ENCODE results near the gene EDN1.
"Not testable (repeated sequence)": the region's sequence is repeated elsewhere in the genome, so short reads cannot be mapped to it uniquely, and the experiment has no call there.

The EDN1 gene

DNA sequence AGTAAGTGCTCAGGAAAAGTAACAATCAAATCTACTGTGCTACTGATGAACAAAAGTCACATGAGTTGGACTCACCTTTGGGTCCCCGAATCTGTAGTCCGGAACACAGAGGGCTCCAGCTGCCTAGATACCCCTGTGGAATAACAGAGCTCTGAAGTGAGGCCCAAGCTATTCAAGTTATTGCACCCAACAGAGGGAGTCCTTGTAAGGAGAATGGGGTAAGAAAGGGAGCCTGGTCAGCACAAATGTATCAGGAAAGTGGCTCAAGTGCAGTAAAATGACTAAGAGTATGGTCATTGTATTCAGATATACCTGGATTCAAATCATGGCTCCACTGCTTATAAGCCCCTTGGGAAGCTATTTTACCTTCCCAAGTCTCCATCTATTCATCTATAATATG, 20.9 kb downstream of the EDN1 start:
- DNase-seq (ENCODE audit: low read depth, low spot score): no peak
- H3K27ac ChIP-seq (ENCODE audit: low read length): no peak overlapping the region

DNA sequence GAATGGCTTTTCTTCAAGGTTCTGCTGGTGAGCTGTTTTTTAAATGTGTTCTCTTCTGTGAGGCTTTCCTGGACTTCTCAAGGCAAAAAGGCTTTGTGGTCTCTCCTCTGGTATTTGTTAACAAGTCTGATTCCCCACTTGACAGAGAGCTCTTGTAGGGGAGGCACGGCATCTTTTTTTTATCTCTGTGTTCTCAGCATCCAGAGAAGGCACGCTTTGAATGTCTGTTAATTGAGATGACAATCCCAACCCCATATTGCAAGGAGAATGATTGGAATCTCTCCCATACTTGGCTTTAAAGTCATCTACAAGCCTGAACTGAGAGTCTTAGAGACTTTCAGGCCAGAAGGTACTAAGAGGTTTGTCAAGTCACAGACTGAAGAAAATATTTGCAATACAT, 22.6 kb downstream of the EDN1 start:
- Histone ChIP-seq H3K4me3 (ENCODE audit: low read length) (no peak overlapping the region), H3K4me1 (ENCODE audit: control insufficient read depth, insufficient read depth, low read length) (no peaks in the 10 kb centered on the region), H3K27ac (ENCODE audit: low read length) (no peak overlapping the region), H3K9me3 (ENCODE audit: control insufficient read depth, insufficient read depth, low read length) (no peaks in the 10 kb centered on the region), H3K27me3 (ENCODE audit: control insufficient read depth, insufficient read depth, low read length) (no peaks in the 10 kb centered on the region), H3K36me3 (ENCODE audit: control insufficient read depth, insufficient read depth, low read length) (no peaks in the 10 kb centered on the region)
- no peak for DNase-seq (ENCODE audit: low read depth, low spot score)
- WGBS (ENCODE audit: insufficient coverage, insufficient read length): no CpG with 5 or more reads among the region's 2 CpGs

More for the DNA sequence above, 20.9 kb downstream of the EDN1 start:
- Histone ChIP-seq H3K4me3 (ENCODE audit: low read length) (no peak overlapping the region), H3K9me3 (ENCODE audit: control insufficient read depth, insufficient read depth, low read length) (no peaks in the 10 kb centered on the region), H3K27me3 (ENCODE audit: control insufficient read depth, insufficient read depth, low read length) (no peaks in the 10 kb centered on the region), H3K4me1 (ENCODE audit: control insufficient read depth, insufficient read depth, low read length) (no peaks in the 10 kb centered on the region), H3K36me3 (ENCODE audit: control insufficient read depth, insufficient read depth, low read length) (no peaks in the 10 kb centered on the region)
- WGBS (ENCODE audit: insufficient coverage, insufficient read length): no CpG with 5 or more reads among the region's 2 CpGs

DNA sequence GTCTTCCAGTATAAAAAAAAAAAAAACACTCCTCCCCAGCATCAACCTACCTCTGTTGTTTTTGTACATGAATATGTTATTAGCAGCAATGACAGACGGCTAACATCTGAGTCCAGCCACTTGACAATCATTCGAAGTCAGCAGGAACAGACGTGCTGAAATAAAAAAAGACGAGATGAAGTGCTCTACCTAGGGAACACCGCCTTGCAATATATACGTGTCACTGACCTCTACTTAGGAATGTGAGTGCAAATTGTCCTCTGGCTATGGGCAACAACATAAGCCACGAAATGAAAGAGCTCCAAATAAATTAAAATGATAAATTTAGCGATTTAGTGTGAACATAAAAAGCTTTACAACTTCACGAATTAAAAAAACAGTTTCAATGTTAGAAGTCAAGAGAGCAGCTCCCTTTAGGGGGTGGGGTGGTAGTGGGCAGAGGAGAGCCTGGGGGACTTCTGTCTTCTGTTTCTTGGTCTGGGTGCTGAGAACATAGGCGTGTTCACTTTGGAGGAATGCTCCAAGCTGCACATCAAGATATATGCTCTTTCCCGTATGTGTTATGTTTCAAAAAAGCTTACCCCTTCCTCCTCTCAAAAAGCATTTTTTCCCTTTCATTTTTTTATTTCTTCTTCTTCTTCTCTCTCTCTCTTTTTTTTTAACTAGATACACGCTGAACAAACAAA, 23.3 kb downstream of the EDN1 start:
- no peak for DNase-seq (ENCODE audit: low read depth, low spot score)
- Histone ChIP-seq H3K36me3 (ENCODE audit: control insufficient read depth, insufficient read depth, low read length) (no peaks in the 10 kb centered on the region), H3K27ac (ENCODE audit: low read length) (no peak overlapping the region), H3K9me3 (ENCODE audit: control insufficient read depth, insufficient read depth, low read length) (no peaks in the 10 kb centered on the region), H3K4me1 (ENCODE audit: control insufficient read depth, insufficient read depth, low read length) (no peaks in the 10 kb centered on the region), H3K4me3 (ENCODE audit: low read length) (no peak overlapping the region), H3K27me3 (ENCODE audit: control insufficient read depth, insufficient read depth, low read length) (no peaks in the 10 kb centered on the region)
- WGBS (ENCODE audit: insufficient coverage, insufficient read length): 100% methylated on average over 1 of the region's 12 CpGs

DNA sequence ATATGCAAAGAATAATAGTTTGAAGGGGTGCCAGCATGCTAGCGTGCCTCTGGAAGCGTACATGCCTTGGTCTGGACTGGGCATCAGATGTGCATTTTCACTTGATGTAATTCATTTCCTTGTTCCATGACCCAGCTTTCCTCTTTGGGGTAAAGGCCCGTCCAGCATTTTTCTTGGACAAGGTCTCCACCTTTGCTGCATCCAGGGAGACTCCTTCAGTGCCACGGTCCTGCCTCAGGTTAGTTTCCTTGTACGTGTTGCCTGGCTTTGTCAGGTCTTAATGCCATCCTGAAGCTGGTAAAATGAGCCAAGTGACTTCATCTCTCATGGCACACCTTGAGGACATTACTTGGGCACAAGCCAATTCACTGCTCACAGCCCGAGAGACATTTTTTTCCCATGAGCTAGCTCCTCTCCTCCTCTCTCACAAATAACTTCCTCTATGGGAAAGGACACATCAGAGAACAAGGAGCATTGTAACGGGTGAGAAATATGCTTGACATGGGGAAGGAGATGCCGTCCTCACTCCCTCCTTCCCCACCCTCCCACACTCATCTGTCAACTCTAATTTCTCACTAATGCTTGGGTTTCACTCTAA, 23.9 kb downstream of the EDN1 start:
- no peaks in the 10 kb centered on the region for H3K27me3 ChIP-seq (ENCODE audit: control insufficient read depth, insufficient read depth, low read length)
- no peak for DNase-seq (ENCODE audit: low read depth, low spot score)
- no CpG with 5 or more reads among the region's 8 CpGs for WGBS (ENCODE audit: insufficient coverage, insufficient read length)
- no peak overlapping the region for H3K4me3 ChIP-seq (ENCODE audit: low read length)
- H3K9me3 ChIP-seq (ENCODE audit: control insufficient read depth, insufficient read depth, low read length): no peaks in the 10 kb centered on the region
- no peaks in the 10 kb centered on the region for H3K4me1 ChIP-seq (ENCODE audit: control insufficient read depth, insufficient read depth, low read length)
- H3K27ac ChIP-seq (ENCODE audit: low read length): no peak overlapping the region
- H3K36me3 ChIP-seq (ENCODE audit: control insufficient read depth, insufficient read depth, low read length): no peaks in the 10 kb centered on the region

DNA sequence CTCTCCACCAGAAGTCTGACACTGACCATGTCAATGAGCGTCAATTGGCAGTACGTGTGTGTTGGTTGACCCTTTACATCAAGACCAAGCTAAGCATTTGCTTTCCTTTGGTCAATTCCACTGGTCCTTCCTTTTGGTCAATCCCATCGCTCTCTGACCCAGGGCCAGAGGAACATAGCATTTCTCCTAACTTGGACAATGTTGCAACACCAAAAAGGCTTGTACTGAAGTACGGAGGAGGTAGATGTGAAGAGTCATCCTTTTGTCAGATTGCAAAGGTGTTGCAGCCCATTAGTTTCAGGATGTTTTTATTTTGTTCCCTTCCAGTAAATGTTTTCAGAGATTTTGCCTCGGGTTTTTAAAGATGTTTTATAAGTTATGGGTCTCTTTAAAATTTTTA, 24.6 kb downstream of the EDN1 start:
- Histone ChIP-seq H3K9me3 (ENCODE audit: control insufficient read depth, insufficient read depth, low read length) (no peaks in the 10 kb centered on the region), H3K4me1 (ENCODE audit: control insufficient read depth, insufficient read depth, low read length) (no peaks in the 10 kb centered on the region), H3K4me3 (ENCODE audit: low read length) (no peak overlapping the region), H3K27me3 (ENCODE audit: control insufficient read depth, insufficient read depth, low read length) (no peaks in the 10 kb centered on the region), H3K36me3 (ENCODE audit: control insufficient read depth, insufficient read depth, low read length) (no peaks in the 10 kb centered on the region), H3K27ac (ENCODE audit: low read length) (no peak overlapping the region)
- WGBS (ENCODE audit: insufficient coverage, insufficient read length): no CpG with 5 or more reads among the region's 5 CpGs
- no peak for DNase-seq (ENCODE audit: low read depth, low spot score)

DNA sequence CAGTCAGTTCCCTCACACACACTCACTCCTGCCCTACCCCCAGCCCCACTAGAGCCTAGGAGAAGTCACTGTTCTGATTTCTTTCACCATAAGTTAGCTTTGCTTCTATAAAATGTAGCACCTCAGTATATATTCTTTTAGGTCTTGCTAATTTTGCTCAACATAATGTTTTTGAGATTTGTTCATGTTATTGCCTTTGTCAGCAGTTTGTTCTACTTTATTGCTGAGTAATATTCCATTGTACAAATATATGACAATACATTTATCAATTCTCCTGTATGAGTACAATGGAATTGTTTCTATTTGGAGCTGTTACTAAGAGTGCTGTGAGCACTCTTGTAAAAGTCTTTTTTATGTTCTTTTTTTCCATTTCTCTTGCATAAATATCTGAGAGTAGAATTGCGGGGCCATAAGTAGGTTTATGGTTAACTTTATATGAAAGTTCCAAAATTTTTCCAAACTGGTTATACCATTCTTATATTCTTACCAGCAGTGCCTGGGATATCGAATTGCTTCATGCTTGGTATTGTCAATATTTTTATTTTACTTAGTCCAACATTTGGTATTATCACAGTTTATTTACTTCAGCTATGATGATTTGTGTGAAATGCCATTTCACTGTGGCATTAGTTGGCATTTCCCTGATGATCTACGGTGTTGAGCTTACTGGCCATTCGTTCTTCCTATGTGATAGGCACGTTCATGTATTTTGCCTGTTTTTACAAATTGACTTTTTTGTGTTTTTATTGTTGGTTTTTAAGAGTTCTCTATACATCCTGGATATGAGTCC, 25.3 kb downstream of the EDN1 start:
- Histone ChIP-seq H3K4me3 (ENCODE audit: low read length) (no peak overlapping the region), H3K36me3 (ENCODE audit: control insufficient read depth, insufficient read depth, low read length) (no peaks in the 10 kb centered on the region), H3K27ac (ENCODE audit: low read length) (no peak overlapping the region), H3K27me3 (ENCODE audit: control insufficient read depth, insufficient read depth, low read length) (no peaks in the 10 kb centered on the region), H3K9me3 (ENCODE audit: control insufficient read depth, insufficient read depth, low read length) (no peaks in the 10 kb centered on the region), H3K4me1 (ENCODE audit: control insufficient read depth, insufficient read depth, low read length) (no peaks in the 10 kb centered on the region)
- DNase-seq (ENCODE audit: low read depth, low spot score): no peak
- WGBS (ENCODE audit: insufficient coverage, insufficient read length): no CpG with 5 or more reads among the region's 5 CpGs

DNA sequence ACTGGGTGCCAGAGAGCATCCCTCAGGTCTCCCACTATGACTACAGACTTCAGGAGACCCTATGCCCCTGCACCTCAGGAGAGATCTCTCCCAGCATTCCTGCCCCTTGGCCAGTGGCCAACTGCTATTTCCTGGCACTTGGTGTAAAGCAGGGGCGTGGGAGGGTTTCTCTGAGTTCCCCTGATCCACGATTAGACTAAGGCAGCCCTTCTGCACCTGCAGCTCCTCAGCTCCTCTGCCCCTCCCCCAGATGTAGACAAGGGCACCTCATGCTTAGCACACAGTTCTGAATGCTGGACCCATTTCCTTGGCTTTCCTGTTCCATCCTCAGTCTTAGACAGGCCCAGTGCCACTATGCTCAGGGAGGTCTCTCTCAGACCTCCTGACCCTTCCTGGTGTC, 28.6 kb downstream of the EDN1 start:
- H3K27ac ChIP-seq (ENCODE audit: low read length): no peak overlapping the region
- WGBS (ENCODE audit: insufficient coverage, insufficient read length): no CpG with 5 or more reads among the region's 2 CpGs
- no peaks in the 10 kb centered on the region for H3K9me3 ChIP-seq (ENCODE audit: control insufficient read depth, insufficient read depth, low read length)

DNA sequence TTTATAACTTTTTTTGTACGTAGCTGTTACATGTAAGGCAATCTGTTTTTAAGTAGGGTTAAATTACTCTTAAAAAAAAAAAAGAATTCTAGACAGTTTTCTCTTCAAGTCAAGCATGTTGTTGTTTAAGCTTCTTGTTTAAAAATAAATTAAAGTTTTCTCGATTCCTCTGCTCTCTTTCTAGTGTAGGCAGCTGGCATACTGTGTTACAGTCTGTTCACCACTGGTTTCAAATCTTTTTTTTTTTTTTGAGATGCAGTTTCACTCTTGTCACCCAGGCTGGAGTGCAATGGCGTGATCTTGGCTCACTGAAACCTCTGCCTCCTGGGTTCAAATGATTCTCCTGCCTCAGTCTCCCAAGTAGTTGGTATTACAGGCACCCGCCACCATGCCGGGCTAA, 29.9 kb downstream of the EDN1 start:
- not testable (repeated sequence) for H3K27ac ChIP-seq (ENCODE audit: low read length); H3K4me1 ChIP-seq (ENCODE audit: control insufficient read depth, insufficient read depth, low read length); H3K36me3 ChIP-seq (ENCODE audit: control insufficient read depth, insufficient read depth, low read length); H3K27me3 ChIP-seq (ENCODE audit: control insufficient read depth, insufficient read depth, low read length); H3K9me3 ChIP-seq (ENCODE audit: control insufficient read depth, insufficient read depth, low read length); H3K4me3 ChIP-seq (ENCODE audit: low read length); DNase-seq (ENCODE audit: low read depth, low spot score)
- WGBS (ENCODE audit: insufficient coverage, insufficient read length): no CpG with 5 or more reads among the region's 5 CpGs

More for the DNA sequence above, 28.6 kb downstream of the EDN1 start:
- no peaks in the 10 kb centered on the region for H3K4me1 ChIP-seq (ENCODE audit: control insufficient read depth, insufficient read depth, low read length)
- DNase-seq (ENCODE audit: low read depth, low spot score): no peak
- no peak overlapping the region for H3K4me3 ChIP-seq (ENCODE audit: low read length)
- no peaks in the 10 kb centered on the region for H3K27me3 ChIP-seq (ENCODE audit: control insufficient read depth, insufficient read depth, low read length)
- no peaks in the 10 kb centered on the region for H3K36me3 ChIP-seq (ENCODE audit: control insufficient read depth, insufficient read depth, low read length)

DNA sequence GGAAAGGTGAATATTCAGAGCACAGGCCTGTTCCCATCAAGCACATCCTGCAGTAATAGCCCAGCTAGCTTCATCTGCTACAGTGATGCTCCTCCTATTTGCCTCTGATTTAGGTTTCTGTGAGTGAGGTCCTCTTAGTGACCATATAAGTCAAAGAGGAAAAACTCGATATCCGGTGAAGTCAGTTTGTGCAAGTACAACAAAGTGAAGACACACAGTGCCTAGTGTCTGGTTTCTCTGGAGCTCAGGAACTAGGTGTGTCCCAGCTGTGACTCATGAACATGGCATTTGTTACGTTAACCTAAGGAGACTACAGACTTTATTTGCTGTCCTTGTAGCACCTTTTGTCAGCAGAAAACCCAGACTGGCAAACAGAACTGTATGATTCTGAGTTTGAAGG, 33.9 kb downstream of the EDN1 start:
- Histone ChIP-seq H3K4me3 (ENCODE audit: low read length) (no peak overlapping the region), H3K27ac (ENCODE audit: low read length) (no peak overlapping the region), H3K4me1 (ENCODE audit: control insufficient read depth, insufficient read depth, low read length) (peaks cover 8% of the 10 kb centered on the region; the same call in 1 of the 2 replicates), H3K36me3 (ENCODE audit: control insufficient read depth, insufficient read depth, low read length) (no peaks in the 10 kb centered on the region), H3K9me3 (ENCODE audit: control insufficient read depth, insufficient read depth, low read length) (no peaks in the 10 kb centered on the region), H3K27me3 (ENCODE audit: control insufficient read depth, insufficient read depth, low read length) (no peaks in the 10 kb centered on the region)
- no peak for DNase-seq (ENCODE audit: low read depth, low spot score)
- WGBS (ENCODE audit: insufficient coverage, insufficient read length): no CpG with 5 or more reads among the region's 3 CpGs

DNA sequence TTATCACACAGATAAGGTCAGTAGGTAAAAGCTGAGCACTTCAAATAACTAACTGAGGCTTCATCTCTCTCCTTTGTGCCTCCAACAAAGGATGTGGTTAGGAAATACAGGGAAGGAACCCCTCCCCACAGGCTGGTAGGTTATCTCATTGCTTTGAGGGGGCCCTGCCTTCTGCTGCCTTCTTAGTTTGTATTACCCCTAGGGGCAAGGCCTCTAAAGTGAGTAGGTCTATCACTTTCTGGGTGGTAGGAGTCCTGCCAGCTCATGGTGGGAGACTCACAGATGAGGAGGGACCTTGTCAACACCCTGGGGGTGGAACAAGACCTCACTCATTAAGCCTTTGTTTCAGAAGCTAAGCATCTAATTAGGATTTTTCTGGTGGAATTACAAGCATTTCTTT, 34.6 kb downstream of the EDN1 start:
- H3K27ac ChIP-seq (ENCODE audit: low read length): no peak overlapping the region
- no peaks in the 10 kb centered on the region for H3K36me3 ChIP-seq (ENCODE audit: control insufficient read depth, insufficient read depth, low read length)
- H3K4me3 ChIP-seq (ENCODE audit: low read length): no peak overlapping the region
- no peaks in the 10 kb centered on the region for H3K9me3 ChIP-seq (ENCODE audit: control insufficient read depth, insufficient read depth, low read length)
- H3K27me3 ChIP-seq (ENCODE audit: control insufficient read depth, insufficient read depth, low read length): no peaks in the 10 kb centered on the region
- no peak for DNase-seq (ENCODE audit: low read depth, low spot score)
- H3K4me1 ChIP-seq (ENCODE audit: control insufficient read depth, insufficient read depth, low read length): peaks cover 8% of the 10 kb centered on the region; the same call in 1 of the 2 replicates
